Activated T-helper 2 cell treated with anti-CD3 and anti-CD28 coated beads, Interferon-gamma antibody, Interleukin-2, Interleukin-4, amounts not matched to agents 10 μg/mL and 5 μg/mL and 100 μg/mL, durations not matched to agents 14 hours and 24 hours and 36 hours (primary cell): Measurements from ENCODE around the gene NLGN3. TPM values are rescaled to one million over a fixed set of nuclear protein-coding genes. Genes with fewer than 3 reads are reported as not detected.

ENCODE experiments used
- DNase-seq: peaks from one replicate; pipeline ENCODE4 v3.0.0; 2021; ENCODE audit warnings: low spot score
- H3K27ac Mint-ChIP-seq: one replicate; pipeline ENCODE4 v1.8.0; 2021; ENCODE audit warnings: mixed read lengths
- H3K27me3 Mint-ChIP-seq: one replicate; pipeline ENCODE4 v1.8.0; 2021; ENCODE audit warnings: low read depth, mixed read lengths
- H3K36me3 Mint-ChIP-seq: one replicate; pipeline ENCODE4 v1.8.0; 2021; ENCODE audit warnings: low read depth, mixed read lengths
- H3K4me1 Mint-ChIP-seq: one replicate; pipeline ENCODE4 v1.8.0; 2021; ENCODE audit warnings: low read depth, mixed read lengths
- H3K4me3 Mint-ChIP-seq: one replicate; pipeline ENCODE4 v1.8.0; 2021; ENCODE audit warnings: low read depth, mild to moderate bottlenecking, moderate library complexity, mixed read lengths
- H3K9me3 Mint-ChIP-seq: one replicate; pipeline ENCODE4 v1.8.0; 2021; ENCODE audit warnings: mixed read lengths
- intact Hi-C: fragments of 100-400 bp; cut with micrococcal nuclease; formaldehyde crosslinking; loops from one replicate; pipeline ENCODE4 v1.15.1; 2023
- total RNA-seq: library from RNA; stranded (reverse); gene quantifications from 2 replicates; pipeline ENCODE4 v1.2.3, GENCODE V29; 2022

Gene NLGN3
- total RNA-seq, 1 donor from 2014 or later, result 0.78 TPM

DNA sequence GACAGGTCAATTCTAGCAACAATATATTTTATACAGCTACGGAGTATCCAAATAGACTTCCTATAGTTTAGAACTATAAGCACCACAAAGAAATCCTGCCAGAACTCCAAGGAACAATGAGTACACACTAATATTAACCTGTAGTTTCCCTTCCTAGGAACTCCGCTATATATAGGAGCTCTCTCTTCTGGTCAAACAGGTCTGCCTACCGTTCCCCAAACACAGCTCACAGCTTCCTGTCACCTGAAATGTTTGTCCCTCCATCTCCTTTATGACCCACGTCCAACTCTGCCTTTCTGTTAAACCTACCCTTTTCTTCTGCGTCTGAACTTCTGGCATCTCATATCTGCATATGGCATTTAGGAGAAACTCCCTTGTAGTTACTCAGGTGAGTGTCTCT, 67.9 kb downstream of the NLGN3 start:
- Mint-ChIP-seq H3K27ac (no peak overlapping the region), H3K4me1 (peaks cover 3% of the 10 kb centered on the region), H3K9me3 (no peaks in the 10 kb centered on the region), H3K4me3 (no peak overlapping the region), H3K27me3 (peaks cover 8% of the 10 kb centered on the region), H3K36me3 (no peaks in the 10 kb centered on the region)
- intact Hi-C loops, result no loop called here
- DNase-seq, result no peak

DNA sequence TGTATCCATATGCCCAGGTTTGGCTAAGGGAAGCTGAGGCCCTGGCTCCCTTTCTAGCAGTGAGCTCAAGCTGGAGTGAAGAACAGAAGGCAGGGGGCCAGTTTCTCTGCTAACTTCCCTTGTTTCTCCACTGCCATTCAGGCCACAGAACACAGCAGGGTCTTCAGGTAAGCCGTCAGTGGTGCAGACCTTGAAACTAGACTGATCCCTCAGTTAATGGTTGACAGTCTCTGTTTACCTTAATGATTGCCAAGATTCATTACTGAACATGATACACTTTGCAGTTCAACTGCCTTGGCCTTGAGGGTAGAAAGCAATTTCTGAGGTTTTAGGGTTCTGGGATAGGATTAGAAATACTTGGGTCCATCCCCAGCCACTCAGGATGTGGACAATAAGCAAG, 69.5 kb downstream of the NLGN3 start:
- Mint-ChIP-seq H3K27ac (no peak overlapping the region), H3K4me3 (no peak overlapping the region), H3K36me3 (no peaks in the 10 kb centered on the region), H3K4me1 (peaks cover 3% of the 10 kb centered on the region), H3K9me3 (no peaks in the 10 kb centered on the region), H3K27me3 (peaks cover 8% of the 10 kb centered on the region)
- intact Hi-C loops, result no loop called here
- DNase-seq, result no peak

DNA sequence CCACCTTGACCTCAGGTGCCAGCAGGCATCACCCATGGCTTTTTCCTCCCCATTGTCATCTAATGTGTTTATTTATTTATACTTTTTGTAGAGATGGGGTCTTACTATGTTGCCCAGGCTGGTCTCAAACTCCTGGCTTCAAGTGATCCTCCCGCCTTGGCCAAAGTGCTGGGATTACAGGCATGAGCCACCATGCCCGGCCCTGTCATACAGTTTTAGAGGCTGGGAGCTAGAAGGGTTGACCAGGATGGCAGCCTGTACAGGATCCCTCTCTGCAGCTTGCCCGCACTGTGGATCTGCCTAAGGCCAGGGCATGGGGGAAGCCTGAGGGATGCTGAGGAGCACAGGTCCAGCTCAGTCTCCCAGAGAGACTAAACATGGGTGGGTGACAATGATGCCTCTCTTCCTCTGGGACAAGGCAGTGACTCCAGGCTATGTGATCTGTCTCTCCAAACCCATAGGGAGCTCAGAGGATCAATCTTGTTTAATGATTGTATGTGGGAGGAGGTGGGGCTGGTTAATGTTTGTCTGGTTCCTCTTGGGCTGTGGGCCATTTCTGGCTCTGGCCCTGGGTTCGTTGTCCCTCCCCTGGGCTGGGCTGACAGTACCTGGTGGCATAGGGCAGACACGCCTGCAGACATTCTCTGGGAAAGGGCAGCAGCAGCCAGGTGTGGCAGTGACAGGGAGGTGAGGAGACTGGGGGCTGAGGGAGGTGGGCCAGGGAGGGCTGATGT, 70.1 kb downstream of the NLGN3 start:
- peaks cover 6% of the 10 kb centered on the region for H3K27me3 Mint-ChIP-seq
- no peak overlapping the region for H3K27ac Mint-ChIP-seq
- H3K4me3 Mint-ChIP-seq, result no peak overlapping the region
- H3K4me1 Mint-ChIP-seq, result peaks cover 3% of the 10 kb centered on the region
- intact Hi-C loops, result no loop called here
- no peaks in the 10 kb centered on the region for H3K36me3 Mint-ChIP-seq
- DNase-seq, result no peak
- H3K9me3 Mint-ChIP-seq, result no peaks in the 10 kb centered on the region

DNA sequence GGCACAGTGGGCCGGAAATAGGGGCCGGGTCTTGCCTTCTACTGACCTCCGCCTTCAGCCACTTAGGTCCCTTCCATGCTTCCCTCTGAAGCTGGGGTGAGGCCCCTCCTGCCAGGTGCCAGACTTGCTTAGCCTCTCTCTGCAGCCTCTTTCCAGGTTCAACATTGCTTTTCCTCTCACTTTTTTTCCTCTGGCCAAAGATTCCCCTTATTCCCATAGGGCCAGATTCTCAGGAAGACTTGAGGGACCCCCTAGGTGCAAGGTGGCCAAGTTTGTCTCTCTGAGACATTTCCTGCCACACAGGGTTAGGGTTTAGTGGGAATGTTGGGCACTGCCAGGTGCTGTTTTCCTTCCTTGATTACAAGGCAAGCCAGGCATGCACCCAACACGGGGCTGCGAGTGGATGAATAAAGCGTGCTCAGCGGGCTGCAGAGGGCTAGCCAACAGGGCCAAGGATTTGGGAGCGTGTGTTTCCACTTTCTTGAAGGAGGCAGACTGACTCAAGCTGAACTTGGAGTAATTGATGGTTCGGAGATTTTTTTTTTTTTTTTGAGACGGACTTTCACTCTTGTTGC, 70.8 kb downstream of the NLGN3 start:
- Mint-ChIP-seq H3K4me1 (peaks cover 3% of the 10 kb centered on the region), H3K27me3 (peaks cover 6% of the 10 kb centered on the region), H3K9me3 (no peaks in the 10 kb centered on the region), H3K4me3 (no peak overlapping the region), H3K27ac (no peak overlapping the region), H3K36me3 (no peaks in the 10 kb centered on the region)
- intact Hi-C loops, result no loop called here
- DNase-seq, result no peak

DNA sequence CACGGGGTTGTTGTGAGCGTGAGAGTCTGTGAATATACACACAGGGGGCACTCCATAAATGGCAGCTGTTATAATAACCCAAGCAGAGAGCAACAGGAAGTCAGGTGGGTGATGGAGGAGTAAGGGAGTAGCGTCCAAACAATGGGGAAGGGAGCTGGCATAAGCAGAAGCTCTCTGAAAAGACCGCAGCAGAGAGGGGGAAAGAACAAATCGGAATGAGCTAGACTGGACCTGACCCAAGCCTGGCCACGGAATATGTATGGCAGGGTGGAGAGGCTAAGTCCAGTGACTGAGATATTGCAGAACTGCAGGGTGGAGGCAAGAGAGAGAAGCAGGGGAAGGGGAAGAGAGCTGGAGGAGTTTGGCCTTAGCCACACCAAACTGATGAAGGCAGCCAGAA, 71.8 kb downstream of the NLGN3 start:
- H3K27ac Mint-ChIP-seq, result no peak overlapping the region
- intact Hi-C loops, result no loop called here
- no peak overlapping the region for H3K4me3 Mint-ChIP-seq
- no peak for DNase-seq
- no peaks in the 10 kb centered on the region for H3K36me3 Mint-ChIP-seq
- H3K27me3 Mint-ChIP-seq, result peaks cover 3% of the 10 kb centered on the region
- H3K4me1 Mint-ChIP-seq, result peaks cover 3% of the 10 kb centered on the region
- no peaks in the 10 kb centered on the region for H3K9me3 Mint-ChIP-seq

DNA sequence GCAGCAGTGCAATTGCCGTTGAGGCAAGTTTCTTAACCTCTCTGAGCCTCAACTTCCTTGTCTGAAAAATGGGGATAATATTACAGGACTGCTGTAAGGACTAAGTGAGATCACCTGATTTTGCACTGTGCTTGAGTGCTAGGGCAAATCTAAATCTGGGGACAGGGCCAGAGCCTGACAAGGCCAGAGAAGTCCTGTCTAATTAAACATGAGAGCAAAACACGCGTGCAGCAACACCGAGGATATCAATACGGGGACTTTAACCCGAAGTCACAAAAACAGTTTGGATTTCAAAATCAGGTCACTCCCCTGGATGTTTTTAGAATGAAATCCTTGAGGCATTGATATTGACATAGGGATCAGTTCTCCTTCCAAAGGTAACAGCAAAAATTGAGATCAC, 72.7 kb downstream of the NLGN3 start:
- H3K27ac Mint-ChIP-seq, result no peak overlapping the region
- intact Hi-C loops, result no loop called here
- DNase-seq, result no peak
- H3K9me3 Mint-ChIP-seq, result no peaks in the 10 kb centered on the region
- H3K27me3 Mint-ChIP-seq, result peaks cover 3% of the 10 kb centered on the region
- no peak overlapping the region for H3K4me3 Mint-ChIP-seq
- peaks cover 3% of the 10 kb centered on the region for H3K4me1 Mint-ChIP-seq
- H3K36me3 Mint-ChIP-seq, result no peaks in the 10 kb centered on the region

Other genes with a start within 250 kb of the NLGN3 start
- gene TEX11, start 236.1 kb upstream of the NLGN3 start, total RNA-seq, result 0.07 TPM in 1 of 2 replicates, not detected in the other
- 0.07 TPM in 1 of 2 replicates, not detected in the other for gene SLC7A3, start 213.7 kb upstream of the NLGN3 start, total RNA-seq
- gene SNX12, start 76.5 kb upstream of the NLGN3 start, total RNA-seq, result 49.9 and 50.1 TPM in 2 replicates
- gene FOXO4, start 49.0 kb upstream of the NLGN3 start, total RNA-seq, result 10.6 and 11.6 TPM in 2 replicates
- 22.7 and 26.3 TPM in 2 replicates for gene CXorf65, start 38.1 kb upstream of the NLGN3 start, total RNA-seq
- gene IL2RG, start 33.3 kb upstream of the NLGN3 start, total RNA-seq, result 358 and 366 TPM in 2 replicates
- 71.1 and 71.3 TPM in 2 replicates for gene MED12, start 26.2 kb upstream of the NLGN3 start, total RNA-seq
- not detected in 2 replicates for gene GJB1, start 78.4 kb downstream of the NLGN3 start, total RNA-seq
- 26.8 and 31.4 TPM in 2 replicates for gene ZMYM3, start 109.3 kb downstream of the NLGN3 start, total RNA-seq
- gene NONO, start 138.8 kb downstream of the NLGN3 start, total RNA-seq, result 585 and 612 TPM in 2 replicates
- 6.1 and 6.5 TPM in 2 replicates for gene ITGB1BP2, start 156.9 kb downstream of the NLGN3 start, total RNA-seq
- gene TAF1, start 221.5 kb downstream of the NLGN3 start, total RNA-seq, result 48.0 and 49.6 TPM in 2 replicates